GM10266 (cell line): Measurements from ENCODE around the gene ANKLE1.
A peak's percentile ranks its signal among the peaks of the same experiment; 100 is the strongest.
"Not testable (repeated sequence)": the region's sequence is repeated elsewhere in the genome, so short reads cannot be mapped to it uniquely, and the experiment has no call there.

Source experiments
- DNase-seq: peaks from one replicate; pipeline ENCODE4 v3.0.0; 2012; ENCODE audit errors: extremely low spot score
- TF ChIP-seq, protein P1 (sequence below): IDR thresholded peaks from 2 replicates; pipeline ENCODE4 v1.5.1; 2012; ENCODE audit warnings: mild to moderate bottlenecking, low read depth; ENCODE audit not compliant: control insufficient read depth, insufficient read depth; ENCODE audit errors: missing control alignments

ANKLE1 gene

DNA sequence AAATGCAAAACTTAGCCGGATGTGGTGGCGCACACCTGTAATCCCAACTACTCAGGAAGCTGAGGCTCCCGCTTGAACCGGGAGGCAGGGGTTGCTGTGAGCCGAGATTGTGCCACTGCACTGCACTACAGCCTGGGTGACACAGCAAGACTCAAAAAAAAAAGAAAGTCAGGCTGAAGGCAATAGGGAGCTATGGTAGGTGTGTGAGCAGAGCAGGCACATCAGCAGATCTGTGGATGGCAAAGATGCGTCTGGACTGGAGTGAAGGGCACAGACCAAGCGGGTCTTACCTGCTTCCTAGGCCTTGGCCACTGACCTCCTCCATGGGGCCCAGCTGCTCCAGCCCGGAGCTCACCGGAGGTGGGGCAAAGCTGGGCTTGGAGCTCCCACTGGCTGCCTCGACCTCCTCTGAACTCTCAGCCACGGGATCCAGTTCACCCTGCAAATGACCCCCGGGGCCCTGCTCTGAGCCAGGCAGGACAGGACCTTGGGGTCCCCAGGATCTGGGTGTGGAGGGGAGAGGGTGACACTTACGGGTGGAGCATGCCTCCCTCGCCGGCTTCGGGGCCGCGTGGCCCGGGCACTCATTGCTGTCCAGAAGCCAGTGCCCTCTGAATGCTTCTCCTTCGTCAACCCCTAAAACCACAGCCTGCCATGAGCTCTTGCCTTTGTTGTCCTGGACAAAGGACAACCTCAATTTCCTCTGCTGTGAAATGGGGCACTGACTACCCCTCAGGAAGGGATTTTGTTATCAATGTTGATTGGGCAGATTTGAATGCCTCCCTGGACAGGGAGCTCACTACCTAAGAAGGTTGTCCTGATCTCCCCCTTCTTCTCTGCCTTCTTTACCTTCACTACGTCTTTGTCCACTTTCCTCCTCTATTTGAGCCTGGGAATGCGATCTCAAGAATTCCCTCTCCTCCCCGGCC lies 17.7 kb upstream of the ANKLE1 start:
- no peak for DNase-seq
- TF ChIP-seq, protein P1, sequence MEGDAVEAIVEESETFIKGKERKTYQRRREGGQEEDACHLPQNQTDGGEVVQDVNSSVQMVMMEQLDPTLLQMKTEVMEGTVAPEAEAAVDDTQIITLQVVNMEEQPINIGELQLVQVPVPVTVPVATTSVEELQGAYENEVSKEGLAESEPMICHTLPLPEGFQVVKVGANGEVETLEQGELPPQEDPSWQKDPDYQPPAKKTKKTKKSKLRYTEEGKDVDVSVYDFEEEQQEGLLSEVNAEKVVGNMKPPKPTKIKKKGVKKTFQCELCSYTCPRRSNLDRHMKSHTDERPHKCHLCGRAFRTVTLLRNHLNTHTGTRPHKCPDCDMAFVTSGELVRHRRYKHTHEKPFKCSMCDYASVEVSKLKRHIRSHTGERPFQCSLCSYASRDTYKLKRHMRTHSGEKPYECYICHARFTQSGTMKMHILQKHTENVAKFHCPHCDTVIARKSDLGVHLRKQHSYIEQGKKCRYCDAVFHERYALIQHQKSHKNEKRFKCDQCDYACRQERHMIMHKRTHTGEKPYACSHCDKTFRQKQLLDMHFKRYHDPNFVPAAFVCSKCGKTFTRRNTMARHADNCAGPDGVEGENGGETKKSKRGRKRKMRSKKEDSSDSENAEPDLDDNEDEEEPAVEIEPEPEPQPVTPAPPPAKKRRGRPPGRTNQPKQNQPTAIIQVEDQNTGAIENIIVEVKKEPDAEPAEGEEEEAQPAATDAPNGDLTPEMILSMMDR: no peak

- TF ChIP-seq, protein P1: no peak
- DNase-seq: no peak
Measured at GRCh38 chr19:17264641-17264979, 17.1 kb upstream of the ANKLE1 start, which contains the start of gene USHBP1. USHBP1 (minus strand) TSS chr19:17264745; CDS start chr19:17264299, 446 bp downstream.

GRCh38 chr19:17266026-17266425 lies 15.7 kb upstream of the ANKLE1 start:
- TF ChIP-seq, protein P1: no peak
- DNase-seq: no peak

DNA sequence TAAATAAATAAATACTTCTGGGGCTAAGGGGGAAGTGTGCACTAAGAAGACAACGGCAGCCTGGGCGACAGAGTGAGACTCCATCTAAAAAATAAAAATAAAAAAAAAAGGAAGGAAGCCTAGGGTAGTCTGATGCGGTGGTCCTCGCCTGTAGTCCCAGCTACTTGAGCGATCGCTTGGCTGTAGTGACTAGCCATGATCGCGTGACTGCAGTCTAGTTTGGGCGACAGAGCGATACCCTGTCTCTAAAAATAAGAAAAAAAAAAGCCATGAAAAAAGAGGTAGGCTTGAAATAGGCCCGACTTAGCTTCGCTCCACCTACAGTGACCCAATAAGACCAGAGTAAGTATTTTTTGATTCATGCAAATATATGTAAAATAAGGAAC lies 15.1 kb upstream of the ANKLE1 start:
- DNase-seq: peak; percentile 52
- TF ChIP-seq, protein P1: no peak

- DNase-seq: peak; percentile 99
- TF ChIP-seq, protein P1: no peak
Measured at GRCh38 chr19:17266975-17267788, 14.5 kb upstream of the ANKLE1 start, which contains the start of gene BABAM1. BABAM1 (plus strand) TSS chr19:17267443; CDS start chr19:17268807, 1,364 bp downstream.

DNA sequence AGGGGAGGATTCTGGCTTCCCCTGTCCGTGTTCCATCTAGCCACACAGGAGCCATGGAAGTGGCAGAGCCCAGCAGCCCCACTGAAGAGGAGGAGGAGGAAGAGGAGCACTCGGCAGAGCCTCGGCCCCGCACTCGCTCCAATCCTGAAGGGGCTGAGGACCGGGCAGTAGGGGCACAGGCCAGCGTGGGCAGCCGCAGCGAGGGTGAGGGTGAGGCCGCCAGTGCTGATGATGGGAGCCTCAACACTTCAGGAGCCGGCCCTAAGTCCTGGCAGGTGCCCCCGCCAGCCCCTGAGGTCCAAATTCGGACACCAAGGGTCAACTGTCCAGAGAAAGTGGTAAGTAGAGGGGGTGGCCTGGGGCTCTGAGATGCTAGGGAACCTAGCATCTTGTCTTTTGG lies 12.9 kb upstream of the ANKLE1 start:
- TF ChIP-seq, protein P1: no peak
- no peak for DNase-seq

DNA sequence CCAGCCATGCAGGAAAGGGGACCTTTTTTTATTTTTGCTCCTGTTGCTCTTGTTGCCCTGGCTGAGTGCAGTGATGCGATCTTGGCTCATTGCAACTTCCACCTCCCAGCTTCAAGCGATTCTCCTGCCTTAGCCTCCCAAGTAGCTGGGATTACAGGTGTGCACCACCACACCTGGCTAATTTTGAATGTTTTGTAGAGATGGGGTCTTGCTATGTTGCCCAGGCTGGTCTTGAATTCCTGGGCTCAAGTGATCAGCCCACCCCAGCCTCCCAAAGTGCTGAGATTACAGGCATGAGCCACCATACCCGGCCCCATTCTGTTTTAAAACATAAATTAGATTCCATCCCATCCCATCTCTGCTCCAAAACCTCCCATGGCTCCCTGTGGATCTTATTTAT lies 6.8 kb upstream of the ANKLE1 start:
- DNase-seq: not testable (repeated sequence)
